HG02884 (cell line): ENCODE results near the gene KDSR.
A peak's percentile ranks its signal among the peaks of the same experiment; 100 is the strongest.

Source experiments
- ATAC-seq: cut with Tn5 transposase; IDR thresholded peaks from one replicate; pipeline ENCODE4 v1.9.1; 2021; ENCODE audit warnings: mild to moderate bottlenecking, moderate library complexity; ENCODE audit not compliant: unreplicated experiment

KDSR gene, protein sequence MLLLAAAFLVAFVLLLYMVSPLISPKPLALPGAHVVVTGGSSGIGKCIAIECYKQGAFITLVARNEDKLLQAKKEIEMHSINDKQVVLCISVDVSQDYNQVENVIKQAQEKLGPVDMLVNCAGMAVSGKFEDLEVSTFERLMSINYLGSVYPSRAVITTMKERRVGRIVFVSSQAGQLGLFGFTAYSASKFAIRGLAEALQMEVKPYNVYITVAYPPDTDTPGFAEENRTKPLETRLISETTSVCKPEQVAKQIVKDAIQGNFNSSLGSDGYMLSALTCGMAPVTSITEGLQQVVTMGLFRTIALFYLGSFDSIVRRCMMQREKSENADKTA

GRCh38 chr18:63367053-63367953 lies at the start of gene KDSR:
Gene KDSR (minus strand): TSS chr18:63367206. CDS start chr18:63367118, 88 bp downstream.
- peak; percentile 82 for ATAC-seq

DNA sequence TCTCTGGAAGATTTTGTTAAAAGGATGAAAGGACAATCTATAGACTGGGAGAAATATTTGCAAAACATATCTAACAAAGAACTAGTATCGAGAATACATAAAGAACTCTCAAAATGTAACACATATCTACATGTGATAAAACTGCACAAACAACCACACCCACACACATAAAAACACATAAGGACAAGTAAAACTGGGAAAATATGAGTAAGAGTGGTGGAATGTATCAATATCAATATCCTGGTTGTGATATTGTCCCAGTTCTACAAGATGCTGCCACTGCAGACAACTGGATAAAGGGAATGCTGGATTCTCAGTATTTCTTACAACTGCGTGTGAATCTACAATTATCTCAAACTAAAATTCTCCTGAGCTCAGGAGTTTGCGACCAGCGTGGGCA lies 45.9 kb upstream of the KDSR start:
- ATAC-seq: no peak

- ATAC-seq: no peak
Measured at GRCh38 chr18:63410792-63411191, 43.8 kb upstream of the KDSR start.

GRCh38 chr18:63409301-63409700 lies 42.3 kb upstream of the KDSR start:
- no peak for ATAC-seq

DNA sequence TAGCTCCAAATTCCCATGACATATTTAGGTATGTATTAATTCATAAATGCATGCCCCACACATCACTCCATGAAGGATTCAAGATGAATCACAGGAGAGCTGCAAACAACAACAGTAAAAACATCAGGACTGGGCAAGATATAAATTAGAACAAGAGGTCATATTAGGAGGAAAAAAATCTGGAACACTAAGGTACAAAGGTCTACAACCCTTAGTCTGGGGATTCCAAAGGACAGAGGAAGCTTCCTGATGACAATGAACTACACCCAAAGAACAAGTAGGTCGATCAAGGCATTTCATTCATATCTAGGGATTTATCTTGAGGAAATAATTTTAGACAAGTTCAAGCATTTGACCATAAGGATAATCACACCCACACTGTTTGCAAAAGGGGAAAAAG lies 40.7 kb upstream of the KDSR start:
- ATAC-seq: no peak

- no peak for ATAC-seq
Measured at GRCh38 chr18:63405986-63406385, 39.0 kb upstream of the KDSR start.

DNA sequence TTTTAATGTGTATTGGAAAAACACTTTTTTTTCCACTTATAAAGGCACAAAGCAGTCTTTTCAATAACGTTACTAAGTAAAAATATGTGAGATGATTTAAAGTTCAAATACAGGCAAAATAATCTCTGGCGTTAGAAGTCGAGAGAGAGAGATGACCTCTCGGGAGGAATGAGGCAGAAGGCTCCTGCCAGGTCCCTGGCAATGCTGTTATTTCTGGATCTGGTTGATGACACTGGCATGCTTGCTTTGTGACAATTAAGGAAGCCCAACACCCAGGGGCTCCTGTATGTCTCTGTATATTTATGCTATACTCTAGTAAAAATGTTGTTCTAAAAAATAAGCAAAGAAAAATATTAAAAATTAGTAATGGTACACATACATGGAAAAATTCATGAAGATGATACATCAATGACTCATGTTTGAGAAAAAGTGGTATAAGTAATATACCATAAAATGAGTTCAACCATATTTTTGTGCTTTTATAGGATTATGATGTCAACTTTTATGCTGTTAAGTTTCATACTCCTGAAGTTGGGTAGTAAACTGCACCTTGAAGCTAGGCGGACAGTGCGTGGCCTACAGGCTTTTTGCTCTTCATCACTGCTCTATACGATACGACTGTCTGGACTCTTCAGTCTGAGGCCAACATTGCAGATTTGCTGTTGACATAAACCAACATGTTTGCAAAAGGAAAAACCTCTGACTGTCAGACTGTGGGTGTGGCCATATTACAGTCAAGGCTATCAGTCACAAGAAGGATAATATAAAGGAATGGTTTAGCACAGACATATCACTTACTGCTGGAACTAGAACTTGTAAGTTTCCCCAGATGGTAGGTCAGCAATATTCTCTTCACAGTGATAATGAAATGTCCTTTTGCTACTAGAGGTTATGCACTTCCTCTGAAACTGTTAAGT lies 35.5 kb upstream of the KDSR start:
- no peak for ATAC-seq

DNA sequence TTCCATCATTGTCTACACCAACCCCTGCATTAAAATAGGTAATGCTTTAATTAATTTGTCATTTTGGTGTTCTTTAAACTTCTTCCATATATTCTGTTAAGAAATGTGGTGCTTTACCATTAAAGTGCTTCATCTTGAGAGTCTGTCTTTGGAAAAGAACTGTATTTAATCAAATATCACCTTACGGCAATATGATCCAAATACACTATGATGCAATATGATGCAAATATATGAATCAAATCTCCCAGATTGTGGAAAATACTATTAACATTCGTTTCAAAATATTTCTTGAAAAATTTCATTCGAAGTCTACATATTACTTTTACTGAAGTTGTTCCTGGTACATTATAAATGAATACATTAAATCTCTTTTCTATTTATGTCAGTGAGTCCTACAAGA lies 32.3 kb upstream of the KDSR start:
- ATAC-seq: no peak

GRCh38 chr18:63397349-63397748 lies 30.3 kb upstream of the KDSR start:
- no peak for ATAC-seq

- no peak for ATAC-seq
Measured at GRCh38 chr18:63395503-63395902, 28.5 kb upstream of the KDSR start.

- no peak for ATAC-seq
Measured at GRCh38 chr18:63394954-63395353, 27.9 kb upstream of the KDSR start.

DNA sequence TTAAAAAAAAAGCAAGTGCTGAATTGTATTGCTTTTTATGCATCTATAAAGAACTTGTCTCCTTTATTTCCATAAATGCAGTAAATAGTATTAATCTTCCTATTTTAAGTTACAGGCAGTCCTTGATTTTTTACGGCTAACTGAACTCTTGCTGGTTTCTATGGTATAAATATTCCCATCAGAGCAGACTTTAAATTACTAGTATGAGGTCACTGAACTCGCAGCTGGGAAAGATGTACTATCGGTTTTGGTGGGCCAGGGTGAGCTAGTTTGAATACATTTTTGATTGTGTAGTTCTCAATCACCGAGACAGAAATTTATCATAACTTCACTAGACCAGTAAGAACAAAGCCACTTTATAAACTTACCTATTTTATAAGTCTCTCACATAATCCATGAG lies 20.9 kb upstream of the KDSR start:
- ATAC-seq: no peak

DNA sequence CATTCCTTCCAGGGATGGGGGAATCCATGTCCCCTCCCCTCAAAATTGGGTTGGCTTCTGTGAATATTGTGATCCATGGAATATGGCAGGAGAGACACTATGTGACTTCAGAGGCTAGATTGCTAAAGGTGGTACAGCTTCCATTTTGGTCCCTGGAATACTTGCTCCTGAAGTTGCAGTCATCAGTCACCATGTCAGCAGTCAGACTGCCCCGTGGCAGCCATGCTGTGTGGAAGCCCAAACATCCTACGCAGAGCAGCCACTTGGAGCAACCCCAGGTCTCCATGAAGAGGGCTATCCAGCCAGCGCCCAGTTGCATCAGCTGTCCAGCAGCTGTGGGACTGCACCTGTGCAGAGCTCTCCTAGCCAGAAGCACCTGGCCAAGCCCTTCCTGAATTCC lies 15.8 kb upstream of the KDSR start:
- ATAC-seq: no peak

DNA sequence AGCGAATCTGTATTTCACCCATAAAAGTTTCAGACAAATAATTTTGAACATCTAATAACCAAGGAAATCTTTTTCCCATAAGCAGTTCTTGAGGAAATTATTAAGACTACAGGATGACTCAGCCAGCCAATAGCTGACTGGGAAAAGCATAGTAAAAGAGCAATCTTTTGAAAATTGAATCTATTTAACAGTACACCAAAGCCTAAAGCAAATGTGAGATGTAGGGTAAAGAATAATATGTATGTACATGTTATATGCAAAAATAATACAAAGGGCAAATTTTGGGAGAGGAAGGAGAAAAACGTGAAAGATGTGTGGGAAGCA lies 12.6 kb upstream of the KDSR start:
- ATAC-seq: no peak

- no peak for ATAC-seq
Measured at GRCh38 chr18:63378919-63379638, 12.1 kb upstream of the KDSR start.

DNA sequence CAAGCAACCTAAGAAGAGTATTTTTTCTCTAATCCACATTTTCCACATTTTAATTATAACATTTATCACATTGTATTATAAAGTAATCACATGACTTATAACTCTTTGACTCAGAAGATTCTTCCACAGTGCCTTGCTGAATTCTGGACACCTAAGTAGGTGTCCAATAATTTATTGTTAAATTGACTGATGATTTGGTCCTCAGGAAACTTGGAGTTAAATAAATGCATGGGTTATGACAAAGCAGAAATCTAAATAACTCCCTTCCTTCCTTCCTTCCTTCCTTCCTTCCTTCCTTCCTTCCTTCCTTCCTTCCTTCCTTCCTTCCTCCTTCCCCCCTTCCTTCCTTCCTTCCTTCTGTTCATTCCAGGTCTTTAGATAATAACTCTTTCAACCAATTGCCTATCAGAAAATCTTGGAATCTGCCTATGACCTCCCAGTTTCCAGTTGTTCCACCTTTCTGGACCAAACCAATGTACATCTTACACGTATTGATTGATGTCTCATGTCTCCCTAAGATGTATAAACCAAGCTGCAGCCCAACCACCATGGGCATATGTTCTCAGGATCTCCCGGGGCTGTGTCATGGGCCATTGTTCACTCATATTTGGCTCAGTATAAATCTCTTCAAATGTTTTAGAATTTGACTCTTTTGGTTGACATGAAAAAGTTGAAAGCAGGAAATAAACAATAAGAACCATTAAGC lies 10.4 kb upstream of the KDSR start:
- no peak for ATAC-seq

DNA sequence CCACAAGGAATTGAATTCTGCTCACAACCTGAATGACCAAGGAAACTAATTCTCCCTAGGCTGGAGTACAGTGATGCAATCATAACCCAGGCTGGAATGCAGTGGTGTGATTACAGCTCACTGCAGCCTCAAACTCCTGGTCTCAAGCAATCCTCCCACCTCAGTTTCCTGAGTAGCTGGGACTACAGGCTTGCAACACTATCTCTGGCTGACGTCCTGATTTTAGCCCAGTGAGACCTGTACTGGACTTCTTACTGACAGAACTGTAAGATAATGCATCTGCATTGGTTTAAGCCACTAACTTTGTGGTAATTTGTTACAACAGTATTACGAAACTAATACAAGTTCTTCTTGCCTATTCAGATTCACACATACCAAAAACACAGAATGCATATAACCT lies 9.5 kb upstream of the KDSR start:
- ATAC-seq: no peak

DNA sequence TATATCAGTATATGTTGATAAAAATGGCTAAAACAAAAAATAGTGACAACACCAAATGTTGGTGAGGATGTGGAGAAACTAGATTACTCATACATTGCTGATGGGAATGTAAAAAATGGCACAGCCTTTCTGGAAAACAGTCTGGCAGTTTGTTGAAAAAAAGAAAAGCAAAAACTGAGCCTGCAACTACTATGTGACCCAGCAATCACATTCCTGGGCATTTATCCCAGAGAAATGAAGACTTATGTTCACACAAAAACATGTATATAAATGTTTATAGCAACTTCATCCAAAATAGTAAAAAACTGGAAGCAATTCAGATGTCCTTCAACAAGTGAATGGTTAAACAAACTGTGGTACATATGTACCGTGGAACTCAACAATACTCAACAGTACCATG lies 7.5 kb upstream of the KDSR start:
- no peak for ATAC-seq

- no peak for ATAC-seq
Measured at GRCh38 chr18:63373161-63373560, 6.2 kb upstream of the KDSR start.

DNA sequence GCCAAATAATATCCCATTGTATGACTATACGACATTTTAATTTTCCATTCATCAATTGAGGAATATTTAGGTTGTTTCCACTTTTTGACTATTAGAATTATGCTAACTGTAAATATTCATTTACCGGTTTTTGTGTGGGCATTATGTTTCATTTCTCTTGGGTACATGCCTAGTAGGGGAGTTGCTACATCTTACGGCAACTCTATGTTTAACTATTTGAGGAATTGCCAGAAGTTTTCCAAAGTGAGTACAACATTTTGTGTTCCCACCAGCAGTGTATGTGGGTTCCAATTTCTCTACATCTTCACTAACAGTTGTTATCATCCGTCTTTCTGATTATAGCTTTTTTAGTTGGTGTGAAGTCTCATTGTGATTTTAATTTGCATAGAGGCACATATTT lies 1.6 kb upstream of the KDSR start:
- ATAC-seq: no peak
